Body of pancreas (tissue), 4 donors: Measurements from ENCODE around the gene COMP.

Experiments
- POLR2A ChIP-seq, 3 donors: fragments of 450-650 bp; IDR thresholded peaks; one replicate each; pipeline ENCODE4 v1.6.1; 2016; ENCODE audit warnings: antibody characterized with exemption in 3 of 3, mild to moderate bottlenecking in 2 of 3
- TF ChIP-seq, protein P1 (sequence below), 7 experiments: fragments of 450-650 bp in 4 of 7; fragments of 200-600 bp in 3 of 7; sonication (generic) in 3 of 7; IDR thresholded peaks; one replicate each; pipeline ENCODE4 v1.5.1; 2016 to 2019; ENCODE audit warnings: antibody characterized with exemption in 7 of 7

DNA sequence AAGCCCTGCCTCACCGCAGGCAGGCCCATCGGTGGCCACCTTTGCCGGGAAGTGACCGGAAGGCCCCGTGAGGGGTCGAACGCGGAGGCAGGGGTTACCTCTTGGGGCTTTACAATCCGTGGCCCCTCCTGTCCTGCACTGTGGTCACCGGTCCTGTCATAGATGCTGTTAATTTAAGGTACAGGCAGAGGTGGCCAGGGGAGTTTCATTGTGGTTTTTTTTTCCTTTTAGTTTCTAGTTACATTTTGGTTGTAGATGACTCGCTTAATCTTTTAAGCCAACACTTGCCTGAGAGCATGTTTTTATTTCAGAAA is 13.1 kb downstream of the COMP start:
- TF ChIP-seq, protein P1, sequence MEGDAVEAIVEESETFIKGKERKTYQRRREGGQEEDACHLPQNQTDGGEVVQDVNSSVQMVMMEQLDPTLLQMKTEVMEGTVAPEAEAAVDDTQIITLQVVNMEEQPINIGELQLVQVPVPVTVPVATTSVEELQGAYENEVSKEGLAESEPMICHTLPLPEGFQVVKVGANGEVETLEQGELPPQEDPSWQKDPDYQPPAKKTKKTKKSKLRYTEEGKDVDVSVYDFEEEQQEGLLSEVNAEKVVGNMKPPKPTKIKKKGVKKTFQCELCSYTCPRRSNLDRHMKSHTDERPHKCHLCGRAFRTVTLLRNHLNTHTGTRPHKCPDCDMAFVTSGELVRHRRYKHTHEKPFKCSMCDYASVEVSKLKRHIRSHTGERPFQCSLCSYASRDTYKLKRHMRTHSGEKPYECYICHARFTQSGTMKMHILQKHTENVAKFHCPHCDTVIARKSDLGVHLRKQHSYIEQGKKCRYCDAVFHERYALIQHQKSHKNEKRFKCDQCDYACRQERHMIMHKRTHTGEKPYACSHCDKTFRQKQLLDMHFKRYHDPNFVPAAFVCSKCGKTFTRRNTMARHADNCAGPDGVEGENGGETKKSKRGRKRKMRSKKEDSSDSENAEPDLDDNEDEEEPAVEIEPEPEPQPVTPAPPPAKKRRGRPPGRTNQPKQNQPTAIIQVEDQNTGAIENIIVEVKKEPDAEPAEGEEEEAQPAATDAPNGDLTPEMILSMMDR (IDR thresholded peaks at IDR 0.05), result no peak
- no peak for TF ChIP-seq POLR2A (IDR thresholded peaks at IDR 0.05)
